Gastroesophageal sphincter (tissue), 4 donors: Measurements from ENCODE around the gene PDE2A. TPM values are rescaled to one million over a fixed set of nuclear protein-coding genes. Genes with fewer than 3 reads are reported as not detected.

ENCODE experiments used
- ATAC-seq: fragments of 150-250 bp; one replicate; pipeline ENCODE4 v1.9.1; 2016; ENCODE audit warnings: mild to moderate bottlenecking, moderate library complexity
- H3K27ac ChIP-seq, 4 donors: fragments of 200-600 bp; sonication (generic) in 3 of 4; 1 replicate in 3 of 4; 2 replicates in 1 of 4; pipeline ENCODE4 v1.5.1; 2016 to 2019
- H3K27me3 ChIP-seq: fragments of 200-600 bp; sonication (generic); one replicate; pipeline ENCODE4 v1.5.1; 2019
- H3K36me3 ChIP-seq, 2 donors: fragments of 200-600 bp; sonication (generic); one replicate each; pipeline ENCODE4 v1.5.1; 2019; ENCODE audit warnings: control low read depth in 1 of 2
- H3K4me1 ChIP-seq, 3 donors: fragments of 200-600 bp; sonication (generic); 1 replicate in 2 of 3; 2 replicates in 1 of 3; pipeline ENCODE4 v1.5.1; 2016 to 2019; ENCODE audit warnings: control low read depth in 2 of 3
- H3K4me3 ChIP-seq, 2 donors: fragments of 200-600 bp; sonication (generic); one replicate each; pipeline ENCODE4 v1.5.1; 2019; ENCODE audit warnings: mild to moderate bottlenecking in 1 of 2, moderate library complexity in 1 of 2
- H3K9me3 ChIP-seq, 3 donors: fragments of 200-600 bp; sonication (generic); one replicate each; pipeline ENCODE4 v1.5.1; 2017 to 2019; ENCODE audit warnings: control low read depth in 2 of 3
- EP300 ChIP-seq: sonication (generic); formaldehyde crosslinking; IDR thresholded peaks from one replicate; pipeline ENCODE4 v1.6.1; 2017; ENCODE audit warnings: antibody characterized with exemption, mild to moderate bottlenecking
- POLR2A ChIP-seq, 2 donors: fragments of 450-650 bp; IDR thresholded peaks; one replicate each; pipeline ENCODE4 v1.6.1; 2017; ENCODE audit warnings: antibody characterized with exemption in 2 of 2, mild to moderate bottlenecking in 2 of 2, moderate library complexity in 1 of 2
- POLR2AphosphoS5 ChIP-seq: sonication (generic); formaldehyde crosslinking; IDR thresholded peaks from one replicate; pipeline ENCODE4 v1.6.1; 2017; ENCODE audit warnings: antibody characterized with exemption
- WGBS, 2 donors: methylation state at CpG; one replicate each; pipeline ENCODE4 v1.1.5; 2018; ENCODE audit warnings: low coverage in 1 of 2; 5-methylcytosine and 5-hydroxymethylcytosine counted together
- total RNA-seq, 4 donors: library from RNA; depleted of rRNA; stranded (reverse); fragments of >200 nt; gene quantifications; one replicate each; pipeline ENCODE4 v1.1.0, GENCODE V29; 2016
- TF ChIP-seq, protein P1 (sequence below), 4 experiments: fragments of 200-600 bp in 2 of 4; fragments of 450-650 bp in 2 of 4; sonication (generic) in 1 of 4; IDR thresholded peaks; one replicate each; pipeline ENCODE4 v1.5.1; 2017 to 2019; ENCODE audit warnings: antibody characterized with exemption in 4 of 4, mild to moderate bottlenecking in 2 of 4, moderate library complexity in 2 of 4

Gene PDE2A
- total RNA-seq, 4 donors from 2014 or later, result 31.6 to 54.2 (median 35.4) TPM

DNA sequence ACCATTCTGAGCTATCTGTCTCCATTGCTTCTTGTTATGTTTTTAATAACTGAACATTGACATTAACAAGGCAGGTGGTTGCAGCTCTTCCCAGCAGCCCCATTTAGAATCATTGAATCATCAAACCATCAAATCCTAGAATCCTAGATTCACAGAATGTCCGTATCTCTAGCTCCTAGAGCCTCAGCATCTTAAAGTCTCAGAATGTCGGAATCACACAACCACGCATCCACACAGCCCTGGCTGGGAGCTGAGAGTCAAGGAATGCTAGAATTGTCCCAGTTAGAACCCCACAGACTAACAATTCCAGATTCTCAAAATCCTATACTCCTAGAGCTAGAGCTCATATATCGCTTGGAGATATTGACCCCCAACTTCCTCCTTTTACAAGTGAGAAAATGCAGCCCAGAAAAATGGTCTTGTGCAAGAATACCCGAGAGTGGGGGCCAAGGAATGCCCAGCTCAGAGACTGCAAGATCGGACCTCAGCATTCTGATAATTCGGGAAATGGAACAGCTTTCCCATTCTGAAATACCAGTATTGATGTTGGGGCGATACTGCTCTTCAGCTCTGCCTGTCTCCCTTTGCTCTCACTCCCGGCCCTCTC lies 38.8 kb downstream of the PDE2A start:
- peaks cover 0 to 96% (median 11%) of the 10 kb centered on the region in 3 donors for H3K4me1 ChIP-seq
- TF ChIP-seq POLR2A (IDR thresholded peaks at IDR 0.05), result no peak
- TF ChIP-seq EP300, result no peak
- TF ChIP-seq, protein P1, sequence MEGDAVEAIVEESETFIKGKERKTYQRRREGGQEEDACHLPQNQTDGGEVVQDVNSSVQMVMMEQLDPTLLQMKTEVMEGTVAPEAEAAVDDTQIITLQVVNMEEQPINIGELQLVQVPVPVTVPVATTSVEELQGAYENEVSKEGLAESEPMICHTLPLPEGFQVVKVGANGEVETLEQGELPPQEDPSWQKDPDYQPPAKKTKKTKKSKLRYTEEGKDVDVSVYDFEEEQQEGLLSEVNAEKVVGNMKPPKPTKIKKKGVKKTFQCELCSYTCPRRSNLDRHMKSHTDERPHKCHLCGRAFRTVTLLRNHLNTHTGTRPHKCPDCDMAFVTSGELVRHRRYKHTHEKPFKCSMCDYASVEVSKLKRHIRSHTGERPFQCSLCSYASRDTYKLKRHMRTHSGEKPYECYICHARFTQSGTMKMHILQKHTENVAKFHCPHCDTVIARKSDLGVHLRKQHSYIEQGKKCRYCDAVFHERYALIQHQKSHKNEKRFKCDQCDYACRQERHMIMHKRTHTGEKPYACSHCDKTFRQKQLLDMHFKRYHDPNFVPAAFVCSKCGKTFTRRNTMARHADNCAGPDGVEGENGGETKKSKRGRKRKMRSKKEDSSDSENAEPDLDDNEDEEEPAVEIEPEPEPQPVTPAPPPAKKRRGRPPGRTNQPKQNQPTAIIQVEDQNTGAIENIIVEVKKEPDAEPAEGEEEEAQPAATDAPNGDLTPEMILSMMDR (IDR thresholded peaks at IDR 0.05), result no peak
- TF ChIP-seq POLR2AphosphoS5, result no peak
- H3K27me3 ChIP-seq, result no peaks in the 10 kb centered on the region
- no peaks in the 10 kb centered on the region for H3K9me3 ChIP-seq
- 79 to 80% methylated on average over 6 to 9 of the region's 9 CpGs for WGBS, 2 donors
- no peaks in the 10 kb centered on the region for H3K36me3 ChIP-seq
- peak overlapping the region in 3 of 4 donors; percentile 24 to 89 (median 81) for H3K27ac ChIP-seq
- no peak overlapping the region for H3K4me3 ChIP-seq
- ATAC-seq, result no peak

DNA sequence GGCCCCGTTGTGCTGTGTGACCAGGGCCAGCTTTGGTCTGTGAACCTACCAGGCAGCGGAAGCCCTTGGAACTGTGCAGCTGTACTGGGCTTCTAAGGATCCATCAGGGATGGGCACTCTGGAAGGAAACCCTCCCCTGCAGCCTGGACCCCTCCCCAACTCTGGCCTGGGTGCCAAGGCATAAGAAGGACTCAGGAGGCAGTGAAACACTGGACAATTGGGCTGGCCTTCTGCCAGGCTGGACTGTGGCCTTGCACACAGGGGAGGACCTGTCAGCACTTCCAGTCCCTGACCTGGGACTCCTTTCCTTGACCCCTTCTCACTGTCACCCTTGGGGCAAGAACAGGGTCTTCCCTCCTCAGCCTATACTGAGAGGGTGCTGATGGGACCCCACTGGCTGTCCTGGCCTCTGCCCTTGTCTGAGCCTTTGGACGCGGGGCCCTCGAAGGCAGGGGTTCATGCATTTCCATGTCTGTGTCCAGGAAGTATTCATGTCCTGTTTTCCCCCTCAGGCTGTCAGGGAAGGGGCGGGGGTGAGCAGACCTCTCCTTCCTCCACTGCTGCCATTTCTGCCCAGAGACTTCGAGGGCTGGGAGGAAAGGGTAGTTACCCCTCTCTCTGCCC lies 39.6 kb downstream of the PDE2A start:
- no peaks in the 10 kb centered on the region for H3K36me3 ChIP-seq
- no peaks in the 10 kb centered on the region for H3K9me3 ChIP-seq
- H3K4me1 ChIP-seq, result peaks cover 0 to 96% (median 18%) of the 10 kb centered on the region in 3 donors
- peak overlapping the region in 3 of 4 donors; percentile 24 to 89 (median 81) for H3K27ac ChIP-seq
- no peaks in the 10 kb centered on the region for H3K27me3 ChIP-seq
- no peak overlapping the region for H3K4me3 ChIP-seq
- TF ChIP-seq, protein P1 (IDR thresholded peaks at IDR 0.05), result no peak
- TF ChIP-seq EP300 (no peak), POLR2A (IDR thresholded peaks at IDR 0.05) (no peak), POLR2AphosphoS5 (no peak)
- no peak for ATAC-seq
- 39% methylated on average over 4 of the region's 7 CpGs; no CpG with 5 or more reads in 1 of the 2 donors for WGBS, 2 donors

DNA sequence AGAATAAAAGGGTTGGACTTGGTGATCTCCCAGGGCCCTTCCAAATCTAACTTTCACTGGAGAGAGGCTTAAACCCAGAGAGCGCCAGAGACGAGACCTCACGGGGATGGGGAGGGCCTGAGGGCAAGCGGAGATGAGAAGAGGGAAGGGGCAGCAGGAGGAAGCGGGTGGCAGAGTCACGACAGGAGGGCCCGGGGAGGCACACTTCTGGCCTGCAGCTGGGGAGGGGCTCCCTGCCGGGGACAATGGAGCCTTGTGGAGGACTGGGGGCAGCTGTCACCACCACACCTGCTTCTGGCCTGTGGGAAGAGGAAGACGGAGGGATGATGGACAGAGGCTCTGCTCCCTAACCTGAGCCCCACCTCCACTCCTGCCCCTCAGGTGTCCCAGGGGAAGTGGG lies 40.2 kb downstream of the PDE2A start:
- 61 to 100% methylated on average over 5 to 7 of the region's 9 CpGs for WGBS, 2 donors
- Histone ChIP-seq H3K4me3 (no peak overlapping the region), H3K27me3 (no peaks in the 10 kb centered on the region), H3K4me1 (peaks cover 0 to 98% (median 23%) of the 10 kb centered on the region in 3 donors), H3K36me3 (no peaks in the 10 kb centered on the region), H3K27ac (peak overlapping the region in 2 of 4 donors; percentile 81 to 89), H3K9me3 (no peaks in the 10 kb centered on the region)
- ATAC-seq, result no peak
- TF ChIP-seq POLR2AphosphoS5 (no peak), EP300 (no peak), POLR2A (IDR thresholded peaks at IDR 0.05) (no peak)
- TF ChIP-seq, protein P1 (IDR thresholded peaks at IDR 0.05), result no peak

DNA sequence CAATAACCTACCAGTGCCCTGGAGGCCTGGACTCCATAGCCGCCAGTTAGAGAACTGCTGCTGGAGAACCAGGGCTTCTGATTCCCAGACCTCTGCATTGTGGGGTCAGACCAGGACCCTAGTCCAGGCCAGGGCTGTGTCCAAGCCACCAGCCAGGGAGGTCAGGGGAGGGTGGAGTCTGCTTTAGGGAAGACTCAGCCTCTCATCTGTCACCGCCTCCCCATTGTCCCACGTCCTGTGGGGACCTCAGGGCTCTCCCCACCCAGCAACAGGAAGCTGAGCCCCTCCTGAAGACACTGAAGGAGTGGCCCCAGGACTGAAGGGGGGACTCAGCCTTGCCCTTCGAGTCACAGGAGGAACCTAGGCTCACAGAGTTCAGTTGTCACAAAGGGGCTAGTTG lies 41.2 kb downstream of the PDE2A start:
- Histone ChIP-seq H3K4me3 (no peak overlapping the region), H3K27ac (peak overlapping the region in 3 of 4 donors; percentile 69 to 89 (median 81)), H3K27me3 (no peaks in the 10 kb centered on the region), H3K36me3 (no peaks in the 10 kb centered on the region), H3K4me1 (peaks cover 0 to 98% (median 24%) of the 10 kb centered on the region in 3 donors), H3K9me3 (no peaks in the 10 kb centered on the region)
- no peak for TF ChIP-seq POLR2AphosphoS5
- TF ChIP-seq, protein P1 (IDR thresholded peaks at IDR 0.05), result no peak
- ATAC-seq, result no peak
- no CpG with 5 or more reads among the region's 4 CpGs for WGBS, 2 donors
